HEK293 (cell line): ENCODE data around the gene GLG1.
A peak's percentile ranks its signal among the peaks of the same experiment; 100 is the strongest.

Experiments
- HOXD13 ChIP-seq: sonication (generic); formaldehyde crosslinking; IDR thresholded peaks from 2 replicates; pipeline ENCODE4 v1.8.0; 2022; ENCODE audit warnings: missing genetic modification reagents, borderline replicate concordance
- OSR2 ChIP-seq: fragments of 450-650 bp; formaldehyde crosslinking; IDR thresholded peaks from 2 replicates; pipeline ENCODE4 v1.5.1; 2016; ENCODE audit warnings: missing biosample characterization, missing genetic modification characterization
- TRIM28 ChIP-seq: IDR thresholded peaks from 2 replicates; pipeline ENCODE4 v1.6.1; 2011; ENCODE audit warnings: low read length, control low read depth, borderline replicate concordance
- WT1 ChIP-seq: fragments of 450-650 bp; formaldehyde crosslinking; IDR thresholded peaks from 2 replicates; pipeline ENCODE4 v1.5.1; 2016; ENCODE audit warnings: missing biosample characterization, missing genetic modification characterization
- ZBTB20 ChIP-seq: fragments of 450-650 bp; formaldehyde crosslinking; IDR thresholded peaks from 2 replicates; pipeline ENCODE4 v1.5.1; 2016; ENCODE audit warnings: missing biosample characterization, missing genetic modification characterization
- ZBTB8A ChIP-seq: fragments of 450-650 bp; formaldehyde crosslinking; IDR thresholded peaks from 2 replicates; pipeline ENCODE4 v1.5.1; 2016; ENCODE audit warnings: missing biosample characterization, missing genetic modification characterization
- ZFP41 ChIP-seq: fragments of 450-650 bp; formaldehyde crosslinking; IDR thresholded peaks from 2 replicates; pipeline ENCODE4 v1.5.1; 2016; ENCODE audit warnings: missing biosample characterization, missing genetic modification characterization, borderline replicate concordance
- ZNF121 ChIP-seq: fragments of 450-650 bp; formaldehyde crosslinking; IDR thresholded peaks from 2 replicates; pipeline ENCODE4 v1.5.1; 2016; ENCODE audit warnings: missing biosample characterization, missing genetic modification characterization
- ZNF202 ChIP-seq: fragments of 450-650 bp; formaldehyde crosslinking; IDR thresholded peaks from 2 replicates; pipeline ENCODE4 v1.5.1; 2016; ENCODE audit warnings: missing biosample characterization, missing genetic modification characterization, borderline replicate concordance
- ZNF354C ChIP-seq: fragments of 450-650 bp; formaldehyde crosslinking; IDR thresholded peaks from 2 replicates; pipeline ENCODE4 v1.5.1; 2016; ENCODE audit warnings: missing biosample characterization, missing genetic modification characterization, low read depth, borderline replicate concordance
- ZNF544 ChIP-seq: fragments of 450-650 bp; formaldehyde crosslinking; IDR thresholded peaks from 2 replicates; pipeline ENCODE4 v1.5.0; 2017; ENCODE audit warnings: missing biosample characterization, missing genetic modification characterization
- ZNF548 ChIP-seq: fragments of 450-650 bp; formaldehyde crosslinking; IDR thresholded peaks from 2 replicates; pipeline ENCODE4 v1.5.1; 2016; ENCODE audit warnings: missing biosample characterization, missing genetic modification characterization
- ZNF600 ChIP-seq: fragments of 450-650 bp; formaldehyde crosslinking; IDR thresholded peaks from 2 replicates; pipeline ENCODE4 v1.5.1; 2016; ENCODE audit warnings: missing biosample characterization, missing genetic modification characterization
- ZNF658 ChIP-seq: fragments of 450-650 bp; formaldehyde crosslinking; IDR thresholded peaks from 2 replicates; pipeline ENCODE4; 2016; ENCODE audit warnings: missing biosample characterization, missing genetic modification characterization
- TF ChIP-seq, protein P1 (sequence below): fragments of 450-650 bp; formaldehyde crosslinking; IDR thresholded peaks from 2 replicates; pipeline ENCODE4 v1.5.1; 2016; ENCODE audit warnings: missing biosample characterization, missing genetic modification characterization
- TF ChIP-seq, protein P2 (sequence below): fragments of 450-650 bp; formaldehyde crosslinking; IDR thresholded peaks from 2 replicates; pipeline ENCODE4; 2016; ENCODE audit warnings: missing biosample characterization, missing genetic modification characterization
- TF ChIP-seq, protein P3 (sequence below): fragments of 450-650 bp; formaldehyde crosslinking; IDR thresholded peaks from 2 replicates; pipeline ENCODE4 v1.5.1; 2016; ENCODE audit warnings: missing biosample characterization, missing genetic modification characterization
- TF ChIP-seq, protein P4 (sequence below): fragments of 450-650 bp; formaldehyde crosslinking; IDR thresholded peaks from 2 replicates; pipeline ENCODE4 v1.5.1; 2016; ENCODE audit warnings: missing biosample characterization, missing genetic modification characterization
- TF ChIP-seq, protein P5 (sequence below): fragments of 450-650 bp; formaldehyde crosslinking; IDR thresholded peaks from 2 replicates; pipeline ENCODE4 v1.5.1; 2016; ENCODE audit warnings: missing biosample characterization, missing genetic modification characterization, borderline replicate concordance

The GLG1 gene

DNA sequence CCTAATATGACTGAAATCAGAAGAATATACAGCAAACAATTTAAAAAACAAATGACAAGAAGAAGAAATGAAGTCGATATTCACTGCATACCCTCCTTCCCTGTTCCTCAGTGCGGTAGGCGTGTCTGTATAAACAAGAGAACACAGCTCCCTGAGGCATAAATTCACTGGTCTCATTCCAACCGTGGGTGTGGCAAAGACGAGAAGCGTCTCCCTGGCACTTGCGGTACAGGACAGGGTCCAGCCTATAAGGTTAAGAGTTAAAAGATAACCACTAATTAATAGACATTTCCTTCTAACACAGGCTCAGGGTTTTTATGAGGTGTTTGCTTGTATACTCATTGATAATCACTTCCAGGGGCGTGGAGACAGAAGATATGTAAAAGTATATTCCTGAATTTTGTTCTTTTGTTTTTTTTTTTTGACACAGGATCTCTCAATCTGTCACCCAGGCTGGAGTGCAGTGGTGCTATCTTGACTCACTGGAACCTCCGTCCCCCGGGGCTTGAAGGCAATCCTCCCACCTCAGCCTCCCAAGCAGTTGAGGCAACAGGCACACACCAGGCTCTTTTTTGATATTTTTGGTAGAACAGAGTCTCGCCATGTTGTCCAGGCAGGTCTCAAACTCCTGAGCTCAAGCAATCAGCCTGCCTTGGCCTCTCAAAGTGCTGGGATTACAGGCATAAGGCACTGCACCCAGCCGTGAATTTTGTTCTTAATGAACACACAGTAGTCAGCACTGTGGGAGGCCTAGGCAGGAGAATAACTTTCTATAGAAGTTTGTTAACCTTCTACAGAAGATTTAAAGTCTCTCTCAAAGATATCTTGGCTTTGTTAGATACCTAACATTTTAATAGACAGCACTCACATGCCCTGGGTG lies 126.5 kb downstream of the GLG1 start (continued):
- TF ChIP-seq, protein P1, sequence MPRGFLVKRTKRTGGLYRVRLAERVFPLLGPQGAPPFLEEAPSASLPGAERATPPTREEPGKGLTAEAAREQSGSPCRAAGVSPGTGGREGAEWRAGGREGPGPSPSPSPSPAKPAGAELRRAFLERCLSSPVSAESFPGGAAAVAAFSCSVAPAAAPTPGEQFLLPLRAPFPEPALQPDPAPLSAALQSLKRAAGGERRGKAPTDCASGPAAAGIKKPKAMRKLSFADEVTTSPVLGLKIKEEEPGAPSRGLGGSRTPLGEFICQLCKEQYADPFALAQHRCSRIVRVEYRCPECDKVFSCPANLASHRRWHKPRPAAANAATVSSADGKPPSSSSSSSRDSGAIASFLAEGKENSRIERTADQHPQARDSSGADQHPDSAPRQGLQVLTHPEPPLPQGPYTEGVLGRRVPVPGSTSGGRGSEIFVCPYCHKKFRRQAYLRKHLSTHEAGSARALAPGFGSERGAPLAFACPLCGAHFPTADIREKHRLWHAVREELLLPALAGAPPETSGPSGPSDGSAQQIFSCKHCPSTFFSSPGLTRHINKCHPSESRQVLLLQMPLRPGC, result no peak
- TF ChIP-seq, protein P2, sequence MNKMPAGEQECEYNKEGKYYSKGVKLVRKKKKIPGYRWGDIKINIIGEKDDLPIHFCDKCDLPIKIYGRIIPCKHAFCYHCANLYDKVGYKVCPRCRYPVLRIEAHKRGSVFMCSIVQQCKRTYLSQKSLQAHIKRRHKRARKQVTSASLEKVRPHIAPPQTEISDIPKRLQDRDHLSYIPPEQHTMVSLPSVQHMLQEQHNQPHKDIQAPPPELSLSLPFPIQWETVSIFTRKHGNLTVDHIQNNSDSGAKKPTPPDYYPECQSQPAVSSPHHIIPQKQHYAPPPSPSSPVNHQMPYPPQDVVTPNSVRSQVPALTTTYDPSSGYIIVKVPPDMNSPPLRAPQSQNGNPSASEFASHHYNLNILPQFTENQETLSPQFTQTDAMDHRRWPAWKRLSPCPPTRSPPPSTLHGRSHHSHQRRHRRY (tag by site-specific recombination), result no peak
- TF ChIP-seq, protein P3, sequence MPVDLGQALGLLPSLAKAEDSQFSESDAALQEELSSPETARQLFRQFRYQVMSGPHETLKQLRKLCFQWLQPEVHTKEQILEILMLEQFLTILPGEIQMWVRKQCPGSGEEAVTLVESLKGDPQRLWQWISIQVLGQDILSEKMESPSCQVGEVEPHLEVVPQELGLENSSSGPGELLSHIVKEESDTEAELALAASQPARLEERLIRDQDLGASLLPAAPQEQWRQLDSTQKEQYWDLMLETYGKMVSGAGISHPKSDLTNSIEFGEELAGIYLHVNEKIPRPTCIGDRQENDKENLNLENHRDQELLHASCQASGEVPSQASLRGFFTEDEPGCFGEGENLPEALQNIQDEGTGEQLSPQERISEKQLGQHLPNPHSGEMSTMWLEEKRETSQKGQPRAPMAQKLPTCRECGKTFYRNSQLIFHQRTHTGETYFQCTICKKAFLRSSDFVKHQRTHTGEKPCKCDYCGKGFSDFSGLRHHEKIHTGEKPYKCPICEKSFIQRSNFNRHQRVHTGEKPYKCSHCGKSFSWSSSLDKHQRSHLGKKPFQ (tag by site-specific recombination), result no peak
- peak; percentile 49 for TF ChIP-seq OSR2 (tag by site-specific recombination)
- TF ChIP-seq ZBTB20 (tag by site-specific recombination), result 0 out of 2 replicates have a peak, but pooled peaks have one; percentile 15
- TF ChIP-seq ZBTB8A (tag by site-specific recombination), result no peak
- TF ChIP-seq, protein P4, sequence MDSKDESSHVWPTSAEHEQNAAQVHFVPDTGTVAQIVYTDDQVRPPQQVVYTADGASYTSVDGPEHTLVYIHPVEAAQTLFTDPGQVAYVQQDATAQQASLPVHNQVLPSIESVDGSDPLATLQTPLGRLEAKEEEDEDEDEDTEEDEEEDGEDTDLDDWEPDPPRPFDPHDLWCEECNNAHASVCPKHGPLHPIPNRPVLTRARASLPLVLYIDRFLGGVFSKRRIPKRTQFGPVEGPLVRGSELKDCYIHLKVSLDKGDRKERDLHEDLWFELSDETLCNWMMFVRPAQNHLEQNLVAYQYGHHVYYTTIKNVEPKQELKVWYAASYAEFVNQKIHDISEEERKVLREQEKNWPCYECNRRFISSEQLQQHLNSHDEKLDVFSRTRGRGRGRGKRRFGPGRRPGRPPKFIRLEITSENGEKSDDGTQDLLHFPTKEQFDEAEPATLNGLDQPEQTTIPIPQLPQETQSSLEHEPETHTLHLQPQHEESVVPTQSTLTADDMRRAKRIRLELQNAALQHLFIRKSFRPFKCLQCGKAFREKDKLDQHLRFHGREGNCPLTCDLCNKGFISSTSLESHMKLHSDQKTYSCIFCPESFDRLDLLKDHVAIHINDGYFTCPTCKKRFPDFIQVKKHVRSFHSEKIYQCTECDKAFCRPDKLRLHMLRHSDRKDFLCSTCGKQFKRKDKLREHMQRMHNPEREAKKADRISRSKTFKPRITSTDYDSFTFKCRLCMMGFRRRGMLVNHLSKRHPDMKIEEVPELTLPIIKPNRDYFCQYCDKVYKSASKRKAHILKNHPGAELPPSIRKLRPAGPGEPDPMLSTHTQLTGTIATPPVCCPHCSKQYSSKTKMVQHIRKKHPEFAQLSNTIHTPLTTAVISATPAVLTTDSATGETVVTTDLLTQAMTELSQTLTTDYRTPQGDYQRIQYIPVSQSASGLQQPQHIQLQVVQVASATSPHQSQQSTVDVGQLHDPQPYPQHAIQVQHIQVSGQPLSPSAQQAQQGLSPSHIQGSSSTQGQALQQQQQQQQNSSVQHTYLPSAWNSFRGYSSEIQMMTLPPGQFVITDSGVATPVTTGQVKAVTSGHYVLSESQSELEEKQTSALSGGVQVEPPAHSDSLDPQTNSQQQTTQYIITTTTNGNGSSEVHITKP, result peak; percentile 77
- TF ChIP-seq, protein P5, sequence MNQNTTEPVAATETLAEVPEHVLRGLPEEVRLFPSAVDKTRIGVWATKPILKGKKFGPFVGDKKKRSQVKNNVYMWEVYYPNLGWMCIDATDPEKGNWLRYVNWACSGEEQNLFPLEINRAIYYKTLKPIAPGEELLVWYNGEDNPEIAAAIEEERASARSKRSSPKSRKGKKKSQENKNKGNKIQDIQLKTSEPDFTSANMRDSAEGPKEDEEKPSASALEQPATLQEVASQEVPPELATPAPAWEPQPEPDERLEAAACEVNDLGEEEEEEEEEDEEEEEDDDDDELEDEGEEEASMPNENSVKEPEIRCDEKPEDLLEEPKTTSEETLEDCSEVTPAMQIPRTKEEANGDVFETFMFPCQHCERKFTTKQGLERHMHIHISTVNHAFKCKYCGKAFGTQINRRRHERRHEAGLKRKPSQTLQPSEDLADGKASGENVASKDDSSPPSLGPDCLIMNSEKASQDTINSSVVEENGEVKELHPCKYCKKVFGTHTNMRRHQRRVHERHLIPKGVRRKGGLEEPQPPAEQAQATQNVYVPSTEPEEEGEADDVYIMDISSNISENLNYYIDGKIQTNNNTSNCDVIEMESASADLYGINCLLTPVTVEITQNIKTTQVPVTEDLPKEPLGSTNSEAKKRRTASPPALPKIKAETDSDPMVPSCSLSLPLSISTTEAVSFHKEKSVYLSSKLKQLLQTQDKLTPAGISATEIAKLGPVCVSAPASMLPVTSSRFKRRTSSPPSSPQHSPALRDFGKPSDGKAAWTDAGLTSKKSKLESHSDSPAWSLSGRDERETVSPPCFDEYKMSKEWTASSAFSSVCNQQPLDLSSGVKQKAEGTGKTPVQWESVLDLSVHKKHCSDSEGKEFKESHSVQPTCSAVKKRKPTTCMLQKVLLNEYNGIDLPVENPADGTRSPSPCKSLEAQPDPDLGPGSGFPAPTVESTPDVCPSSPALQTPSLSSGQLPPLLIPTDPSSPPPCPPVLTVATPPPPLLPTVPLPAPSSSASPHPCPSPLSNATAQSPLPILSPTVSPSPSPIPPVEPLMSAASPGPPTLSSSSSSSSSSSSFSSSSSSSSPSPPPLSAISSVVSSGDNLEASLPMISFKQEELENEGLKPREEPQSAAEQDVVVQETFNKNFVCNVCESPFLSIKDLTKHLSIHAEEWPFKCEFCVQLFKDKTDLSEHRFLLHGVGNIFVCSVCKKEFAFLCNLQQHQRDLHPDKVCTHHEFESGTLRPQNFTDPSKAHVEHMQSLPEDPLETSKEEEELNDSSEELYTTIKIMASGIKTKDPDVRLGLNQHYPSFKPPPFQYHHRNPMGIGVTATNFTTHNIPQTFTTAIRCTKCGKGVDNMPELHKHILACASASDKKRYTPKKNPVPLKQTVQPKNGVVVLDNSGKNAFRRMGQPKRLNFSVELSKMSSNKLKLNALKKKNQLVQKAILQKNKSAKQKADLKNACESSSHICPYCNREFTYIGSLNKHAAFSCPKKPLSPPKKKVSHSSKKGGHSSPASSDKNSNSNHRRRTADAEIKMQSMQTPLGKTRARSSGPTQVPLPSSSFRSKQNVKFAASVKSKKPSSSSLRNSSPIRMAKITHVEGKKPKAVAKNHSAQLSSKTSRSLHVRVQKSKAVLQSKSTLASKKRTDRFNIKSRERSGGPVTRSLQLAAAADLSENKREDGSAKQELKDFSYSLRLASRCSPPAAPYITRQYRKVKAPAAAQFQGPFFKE (tag by site-specific recombination), result no peak
- TF ChIP-seq TRIM28, result no peak
- TF ChIP-seq WT1 (tag by site-specific recombination), result no peak
- TF ChIP-seq ZNF658 (tag by site-specific recombination), result no peak
- TF ChIP-seq HOXD13, result no peak
- no peak for TF ChIP-seq ZFP41
- no peak for TF ChIP-seq ZNF202
- TF ChIP-seq ZNF600 (tag by site-specific recombination), result 0 out of 2 replicates have a peak, but pooled peaks have one; percentile 21
- TF ChIP-seq ZNF121, result 0 out of 2 replicates have a peak, but pooled peaks have one; percentile 17
- no peak for TF ChIP-seq ZNF548 (tag by site-specific recombination)
- no peak for TF ChIP-seq ZNF544
- no peak for TF ChIP-seq ZNF354C (tag by site-specific recombination)
